HL-60 (cell line): ENCODE results near the gene NR0B2.

ENCODE experiments used
- DNase-seq, 2 experiments: peaks; one replicate each; pipeline ENCODE4 v3.0.0-alpha.2; 2010 to 2020; ENCODE audit warnings: low read depth in 1 of 2, low spot score in 1 of 2
- H3K27ac ChIP-seq: fragments of 250-450 bp; sonication (Bioruptor Pico); replicated peaks from 2 replicates; pipeline ENCODE4 v1.5.1; 2020; ENCODE audit warnings: mild to moderate bottlenecking, moderate library complexity
- H3K27me3 ChIP-seq: fragments of 250-450 bp; sonication (Bioruptor Pico); 2 replicates; pipeline ENCODE4 v1.5.1; 2021; ENCODE audit warnings: mild to moderate bottlenecking, moderate library complexity; ENCODE audit not compliant: insufficient read depth, poor library complexity, severe bottlenecking
- H3K4me3 ChIP-seq: replicated peaks from 2 replicates; pipeline ENCODE4 v1.5.1; 2011; ENCODE audit warnings: mild to moderate bottlenecking, control low read depth, low read length; ENCODE audit not compliant: insufficient read depth
- GABPA ChIP-seq: IDR thresholded peaks from 2 replicates; pipeline ENCODE4 v1.6.1; 2012; ENCODE audit warnings: low read depth
- POLR2AphosphoS5 ChIP-seq: IDR thresholded peaks from 2 replicates; pipeline ENCODE4 v1.6.1; 2012; ENCODE audit warnings: low read depth
- SPI1 ChIP-seq: IDR thresholded peaks from 2 replicates; pipeline ENCODE4 v1.6.1; 2012; ENCODE audit warnings: low read depth, mild to moderate bottlenecking, borderline replicate concordance
- long read RNA-seq: library from polyadenylated mRNA; unstranded; transcript quantifications from one replicate; pipeline ENCODE4 v2.0.0, GENCODE V29; 2020
- TF ChIP-seq, protein P1 (sequence below): IDR thresholded peaks from one replicate; pipeline ENCODE4 v1.5.1; 2011; ENCODE audit warnings: low read length, control low read depth, inconsistent platforms; ENCODE audit not compliant: insufficient read depth
- TF ChIP-seq, protein P2 (sequence below): IDR thresholded peaks from 2 replicates; pipeline ENCODE4 v1.6.1; 2012; ENCODE audit warnings: low read depth; ENCODE audit not compliant: insufficient replicate concordance

NR0B2 gene, protein sequence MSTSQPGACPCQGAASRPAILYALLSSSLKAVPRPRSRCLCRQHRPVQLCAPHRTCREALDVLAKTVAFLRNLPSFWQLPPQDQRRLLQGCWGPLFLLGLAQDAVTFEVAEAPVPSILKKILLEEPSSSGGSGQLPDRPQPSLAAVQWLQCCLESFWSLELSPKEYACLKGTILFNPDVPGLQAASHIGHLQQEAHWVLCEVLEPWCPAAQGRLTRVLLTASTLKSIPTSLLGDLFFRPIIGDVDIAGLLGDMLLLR
- long read RNA-seq, result 0 reads

DNA sequence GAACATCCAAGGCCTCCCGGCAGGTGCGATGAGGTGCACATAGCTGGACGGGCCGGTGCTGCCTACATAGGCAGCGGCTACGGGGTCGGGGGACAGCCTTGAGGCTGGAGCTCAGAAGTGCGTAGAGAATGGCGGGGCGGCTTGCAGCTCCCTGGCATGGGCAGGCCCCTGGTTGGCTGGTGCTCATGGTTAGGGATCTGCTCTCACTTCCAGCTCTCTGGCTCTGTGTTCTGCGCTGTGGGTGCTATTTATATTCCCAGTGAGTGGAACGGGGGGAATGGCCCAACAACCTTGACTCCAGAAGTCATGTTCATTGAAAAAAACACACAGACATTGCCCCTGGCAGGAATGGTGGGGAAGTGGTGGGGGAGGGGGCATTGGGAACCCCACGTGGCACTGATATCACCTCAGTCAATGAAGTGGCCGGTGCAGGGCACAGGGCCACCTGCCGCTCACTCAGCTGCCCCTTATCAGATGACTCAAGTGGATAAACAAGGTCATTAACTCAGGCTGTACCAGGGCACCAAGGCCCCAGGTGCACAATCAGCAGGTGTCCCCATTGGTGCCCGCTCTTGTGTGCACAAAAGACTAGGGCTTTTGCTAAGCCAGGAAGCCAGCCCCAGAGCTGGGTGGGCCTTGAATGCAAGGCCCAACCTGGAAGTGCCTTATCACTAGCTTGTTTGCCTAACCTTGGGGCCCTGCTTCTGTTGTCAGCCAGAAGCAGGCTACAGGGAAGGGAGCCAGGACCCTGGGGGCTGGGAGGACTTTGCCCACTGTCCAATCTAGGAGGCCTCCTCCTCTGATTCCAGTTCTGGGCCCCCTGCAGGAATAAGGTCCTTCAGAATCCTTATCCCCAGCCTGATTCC, at the start of gene NR0B2:
TSS of gene NR0B2 (minus strand) at position 222 of the 866 bp plus-strand sequence. CDS start at position 187, 35 bp downstream.
- H3K27ac ChIP-seq, result no peak within 1 kb of the TSS
- H3K27me3 ChIP-seq, result no peaks in the 10 kb centered on the region
- DNase-seq, result no peak
- TF ChIP-seq, protein P1, sequence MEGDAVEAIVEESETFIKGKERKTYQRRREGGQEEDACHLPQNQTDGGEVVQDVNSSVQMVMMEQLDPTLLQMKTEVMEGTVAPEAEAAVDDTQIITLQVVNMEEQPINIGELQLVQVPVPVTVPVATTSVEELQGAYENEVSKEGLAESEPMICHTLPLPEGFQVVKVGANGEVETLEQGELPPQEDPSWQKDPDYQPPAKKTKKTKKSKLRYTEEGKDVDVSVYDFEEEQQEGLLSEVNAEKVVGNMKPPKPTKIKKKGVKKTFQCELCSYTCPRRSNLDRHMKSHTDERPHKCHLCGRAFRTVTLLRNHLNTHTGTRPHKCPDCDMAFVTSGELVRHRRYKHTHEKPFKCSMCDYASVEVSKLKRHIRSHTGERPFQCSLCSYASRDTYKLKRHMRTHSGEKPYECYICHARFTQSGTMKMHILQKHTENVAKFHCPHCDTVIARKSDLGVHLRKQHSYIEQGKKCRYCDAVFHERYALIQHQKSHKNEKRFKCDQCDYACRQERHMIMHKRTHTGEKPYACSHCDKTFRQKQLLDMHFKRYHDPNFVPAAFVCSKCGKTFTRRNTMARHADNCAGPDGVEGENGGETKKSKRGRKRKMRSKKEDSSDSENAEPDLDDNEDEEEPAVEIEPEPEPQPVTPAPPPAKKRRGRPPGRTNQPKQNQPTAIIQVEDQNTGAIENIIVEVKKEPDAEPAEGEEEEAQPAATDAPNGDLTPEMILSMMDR, result no peak
- TF ChIP-seq, protein P2, sequence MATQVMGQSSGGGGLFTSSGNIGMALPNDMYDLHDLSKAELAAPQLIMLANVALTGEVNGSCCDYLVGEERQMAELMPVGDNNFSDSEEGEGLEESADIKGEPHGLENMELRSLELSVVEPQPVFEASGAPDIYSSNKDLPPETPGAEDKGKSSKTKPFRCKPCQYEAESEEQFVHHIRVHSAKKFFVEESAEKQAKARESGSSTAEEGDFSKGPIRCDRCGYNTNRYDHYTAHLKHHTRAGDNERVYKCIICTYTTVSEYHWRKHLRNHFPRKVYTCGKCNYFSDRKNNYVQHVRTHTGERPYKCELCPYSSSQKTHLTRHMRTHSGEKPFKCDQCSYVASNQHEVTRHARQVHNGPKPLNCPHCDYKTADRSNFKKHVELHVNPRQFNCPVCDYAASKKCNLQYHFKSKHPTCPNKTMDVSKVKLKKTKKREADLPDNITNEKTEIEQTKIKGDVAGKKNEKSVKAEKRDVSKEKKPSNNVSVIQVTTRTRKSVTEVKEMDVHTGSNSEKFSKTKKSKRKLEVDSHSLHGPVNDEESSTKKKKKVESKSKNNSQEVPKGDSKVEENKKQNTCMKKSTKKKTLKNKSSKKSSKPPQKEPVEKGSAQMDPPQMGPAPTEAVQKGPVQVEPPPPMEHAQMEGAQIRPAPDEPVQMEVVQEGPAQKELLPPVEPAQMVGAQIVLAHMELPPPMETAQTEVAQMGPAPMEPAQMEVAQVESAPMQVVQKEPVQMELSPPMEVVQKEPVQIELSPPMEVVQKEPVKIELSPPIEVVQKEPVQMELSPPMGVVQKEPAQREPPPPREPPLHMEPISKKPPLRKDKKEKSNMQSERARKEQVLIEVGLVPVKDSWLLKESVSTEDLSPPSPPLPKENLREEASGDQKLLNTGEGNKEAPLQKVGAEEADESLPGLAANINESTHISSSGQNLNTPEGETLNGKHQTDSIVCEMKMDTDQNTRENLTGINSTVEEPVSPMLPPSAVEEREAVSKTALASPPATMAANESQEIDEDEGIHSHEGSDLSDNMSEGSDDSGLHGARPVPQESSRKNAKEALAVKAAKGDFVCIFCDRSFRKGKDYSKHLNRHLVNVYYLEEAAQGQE, result no peak
- no peak within 1 kb of the TSS for H3K4me3 ChIP-seq

DNA sequence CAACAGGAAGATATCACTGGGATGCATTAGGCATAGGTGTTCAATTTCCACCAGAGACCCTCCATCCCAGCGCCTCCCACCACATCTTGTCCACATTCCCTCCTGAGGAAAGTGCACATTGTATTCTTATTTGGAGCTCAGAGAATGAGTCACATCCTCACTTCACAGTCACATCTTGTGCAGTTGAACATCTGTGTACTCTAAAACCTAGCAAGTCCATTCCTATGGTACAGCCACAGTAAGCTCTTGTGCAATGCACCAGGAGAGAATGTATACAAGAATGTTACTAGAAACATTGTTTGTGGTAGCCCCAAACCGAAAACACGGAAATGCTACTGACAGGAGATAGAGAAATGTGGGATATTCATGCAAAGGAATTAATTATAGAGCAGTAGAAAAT, 48.1 kb upstream of the NR0B2 start:
- TF ChIP-seq, protein P2, result no peak
- no peak for TF ChIP-seq POLR2AphosphoS5
- TF ChIP-seq SPI1, result no peak
- TF ChIP-seq, protein P1, result no peak
- TF ChIP-seq GABPA, result no peak
- Histone ChIP-seq H3K27ac (no peak overlapping the region), H3K4me3 (no peak overlapping the region), H3K27me3 (peaks cover 27% of the 10 kb centered on the region)
- peak in 1 of 2 experiments; percentile 52 for DNase-seq

DNA sequence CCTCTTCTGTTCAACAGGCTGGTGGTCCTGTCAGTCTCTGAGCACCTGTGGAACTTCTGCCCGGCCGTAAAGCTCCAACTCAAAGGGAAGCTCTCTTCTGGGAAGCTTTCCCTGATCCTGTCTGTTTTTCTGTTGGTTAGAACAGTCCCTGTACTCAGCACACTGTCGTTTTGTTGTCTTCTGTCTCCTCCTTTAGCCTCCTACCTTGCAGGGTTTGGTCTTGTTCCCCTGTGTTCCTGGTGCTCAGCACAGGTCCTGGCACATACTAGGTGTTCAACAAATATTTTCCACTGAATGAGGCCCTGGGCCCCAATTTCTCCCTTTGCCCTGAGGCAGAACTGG, 46.8 kb upstream of the NR0B2 start:
- H3K27me3 ChIP-seq, result peaks cover 24% of the 10 kb centered on the region
- no peak for DNase-seq
- no peak for TF ChIP-seq POLR2AphosphoS5
- no peak overlapping the region for H3K27ac ChIP-seq
- no peak overlapping the region; the same call in 1 of the 2 replicates for H3K4me3 ChIP-seq

DNA sequence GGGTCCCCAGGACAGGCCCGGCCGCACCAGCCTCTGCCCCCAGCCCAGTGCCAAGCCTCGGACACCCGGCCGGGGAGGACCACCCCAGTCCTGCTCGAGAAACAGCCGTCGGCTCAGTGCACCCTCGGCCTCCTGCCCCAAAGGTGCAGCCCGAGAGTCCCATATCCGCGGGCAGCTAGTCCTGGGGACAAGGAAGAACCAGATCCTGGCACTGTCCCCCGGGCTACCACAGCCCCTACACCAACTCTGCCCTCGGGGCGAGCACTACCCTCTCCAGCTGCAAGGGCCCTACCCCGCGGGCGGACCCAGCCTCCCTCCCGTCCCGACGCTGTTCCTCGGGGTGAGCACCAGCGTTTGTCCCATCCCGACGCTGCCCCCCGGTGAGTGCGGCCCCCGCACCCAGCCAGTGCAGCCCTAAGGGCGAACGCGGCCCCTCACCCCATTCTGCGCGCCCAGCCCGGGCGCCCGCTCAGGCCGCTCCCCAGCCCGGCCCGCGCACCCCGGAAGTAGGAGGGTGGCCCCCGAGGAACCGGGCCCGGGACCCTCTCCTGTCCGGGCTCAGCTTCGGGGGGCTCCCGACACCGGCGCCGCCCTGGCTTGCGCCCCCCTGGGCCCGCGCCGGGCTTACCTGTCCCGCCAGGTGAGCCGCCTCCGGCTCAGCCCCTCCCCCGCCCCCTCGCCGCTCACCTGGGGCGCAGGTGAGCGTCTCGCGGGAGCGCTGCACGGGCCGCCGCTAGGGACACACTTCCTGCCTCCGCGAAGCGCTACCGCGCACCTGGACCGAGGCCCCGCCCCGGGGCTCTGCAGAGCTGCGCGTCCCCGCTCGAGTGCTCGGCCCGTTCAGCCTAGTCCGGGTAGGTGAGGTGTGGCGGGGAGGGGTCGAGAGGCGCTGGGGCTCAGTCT, 46.2 kb upstream of the NR0B2 start, which contains the start of gene KDF1:
TSS of gene KDF1 (minus strand) at position 747 of the 903 bp plus-strand sequence. CDS start 8,088 bp downstream, outside the sequence.
- peaks cover 24% of the 10 kb centered on the region for H3K27me3 ChIP-seq
- TF ChIP-seq, protein P2, result no peak
- TF ChIP-seq SPI1 (no peak), POLR2AphosphoS5 (no peak), GABPA (no peak)
- TF ChIP-seq, protein P1, result no peak
- H3K27ac ChIP-seq, result no peak within 1 kb of the TSS
- no peak for DNase-seq
- peak within 1 kb of the TSS; percentile 58 for H3K4me3 ChIP-seq
